ENCODE results near the gene PCCA.

DNA sequence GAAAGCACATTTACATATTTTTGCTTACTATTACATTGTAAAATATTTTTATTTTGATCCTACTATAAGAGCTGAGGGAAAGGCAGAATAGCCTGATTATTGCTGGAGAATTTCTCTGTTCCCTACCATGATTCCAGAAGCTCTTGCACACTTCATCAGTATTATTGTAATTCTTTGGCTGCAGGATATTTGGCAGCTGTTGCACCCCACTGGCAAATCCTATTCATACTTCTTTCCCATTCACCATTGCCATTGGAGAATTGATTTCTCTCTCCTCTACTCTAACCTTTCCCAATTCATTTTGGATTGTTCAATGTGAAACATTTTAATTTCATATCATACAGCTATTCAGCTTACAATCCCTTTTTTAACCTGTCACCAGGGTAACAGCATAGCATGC is 261.7 kb downstream of the PCCA start:
- TF ChIP-seq, protein P1, sequence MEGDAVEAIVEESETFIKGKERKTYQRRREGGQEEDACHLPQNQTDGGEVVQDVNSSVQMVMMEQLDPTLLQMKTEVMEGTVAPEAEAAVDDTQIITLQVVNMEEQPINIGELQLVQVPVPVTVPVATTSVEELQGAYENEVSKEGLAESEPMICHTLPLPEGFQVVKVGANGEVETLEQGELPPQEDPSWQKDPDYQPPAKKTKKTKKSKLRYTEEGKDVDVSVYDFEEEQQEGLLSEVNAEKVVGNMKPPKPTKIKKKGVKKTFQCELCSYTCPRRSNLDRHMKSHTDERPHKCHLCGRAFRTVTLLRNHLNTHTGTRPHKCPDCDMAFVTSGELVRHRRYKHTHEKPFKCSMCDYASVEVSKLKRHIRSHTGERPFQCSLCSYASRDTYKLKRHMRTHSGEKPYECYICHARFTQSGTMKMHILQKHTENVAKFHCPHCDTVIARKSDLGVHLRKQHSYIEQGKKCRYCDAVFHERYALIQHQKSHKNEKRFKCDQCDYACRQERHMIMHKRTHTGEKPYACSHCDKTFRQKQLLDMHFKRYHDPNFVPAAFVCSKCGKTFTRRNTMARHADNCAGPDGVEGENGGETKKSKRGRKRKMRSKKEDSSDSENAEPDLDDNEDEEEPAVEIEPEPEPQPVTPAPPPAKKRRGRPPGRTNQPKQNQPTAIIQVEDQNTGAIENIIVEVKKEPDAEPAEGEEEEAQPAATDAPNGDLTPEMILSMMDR (IDR thresholded peaks at IDR 0.05), result no peak
- TF ChIP-seq EP300 (IDR thresholded peaks at IDR 0.05), result no peak
- TF ChIP-seq POLR2A (IDR thresholded peaks at IDR 0.05; ENCODE audit: low read depth), result no peak

All from esophagus muscularis mucosa (tissue), 4 donors.